ENCODE data around the gene BCAR1. TPM values are rescaled to one million over a fixed set of nuclear protein-coding genes. Genes with fewer than 3 reads are reported as not detected.

BCAR1 gene
- total and polyA plus RNA-seq, 2 of the 13 experiments (the other 11 are each of a cell fraction or from before 2014, with no cell fraction given), result 48.1 to 51.7 TPM

- peak; percentile 93 for TF ChIP-seq ZNF552 (CRISPR knock-in tag; IDR thresholded peaks at IDR 0.05; ENCODE audit: borderline replicate concordance)
- TF ChIP-seq ZNF484 (CRISPR knock-in tag; IDR thresholded peaks at IDR 0.05; ENCODE audit: borderline replicate concordance, low read depth), result no peak
- peak; percentile 72; the same call in 1 of the 2 replicates for TF ChIP-seq ESRRA (CRISPR knock-in tag; IDR thresholded peaks at IDR 0.05; ENCODE audit: low read depth)
- no peak for TF ChIP-seq HNRNPK (IDR thresholded peaks at IDR 0.05; ENCODE audit: low read depth, low read length, poor library complexity, severe bottlenecking)
- TF ChIP-seq, protein P1, sequence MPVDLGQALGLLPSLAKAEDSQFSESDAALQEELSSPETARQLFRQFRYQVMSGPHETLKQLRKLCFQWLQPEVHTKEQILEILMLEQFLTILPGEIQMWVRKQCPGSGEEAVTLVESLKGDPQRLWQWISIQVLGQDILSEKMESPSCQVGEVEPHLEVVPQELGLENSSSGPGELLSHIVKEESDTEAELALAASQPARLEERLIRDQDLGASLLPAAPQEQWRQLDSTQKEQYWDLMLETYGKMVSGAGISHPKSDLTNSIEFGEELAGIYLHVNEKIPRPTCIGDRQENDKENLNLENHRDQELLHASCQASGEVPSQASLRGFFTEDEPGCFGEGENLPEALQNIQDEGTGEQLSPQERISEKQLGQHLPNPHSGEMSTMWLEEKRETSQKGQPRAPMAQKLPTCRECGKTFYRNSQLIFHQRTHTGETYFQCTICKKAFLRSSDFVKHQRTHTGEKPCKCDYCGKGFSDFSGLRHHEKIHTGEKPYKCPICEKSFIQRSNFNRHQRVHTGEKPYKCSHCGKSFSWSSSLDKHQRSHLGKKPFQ (CRISPR knock-in tag; IDR thresholded peaks at IDR 0.05; ENCODE audit: insufficient replicate concordance), result peak; percentile 59
- no peak for TF ChIP-seq ZNF879 (CRISPR knock-in tag; IDR thresholded peaks at IDR 0.05)
- 0 out of 2 replicates have a peak, but pooled peaks have one; percentile 28 for TF ChIP-seq WIZ (CRISPR knock-in tag; IDR thresholded peaks at IDR 0.05)
- no peak for TF ChIP-seq MAFG (CRISPR knock-in tag; IDR thresholded peaks at IDR 0.05)
- peak; percentile 87 for TF ChIP-seq RXRB (CRISPR knock-in tag; IDR thresholded peaks at IDR 0.05; ENCODE audit: borderline replicate concordance)
- TF ChIP-seq LBX2 (CRISPR knock-in tag; IDR thresholded peaks at IDR 0.05; ENCODE audit: borderline replicate concordance), result peak; percentile 92
- no peak; the same call in 1 of the 2 replicates for TF ChIP-seq MEIS1 (CRISPR knock-in tag; IDR thresholded peaks at IDR 0.05; ENCODE audit: borderline replicate concordance)
- peak; percentile 71; the same call in 1 of the 2 replicates for TF ChIP-seq MYPOP (CRISPR knock-in tag; IDR thresholded peaks at IDR 0.05)
- TF ChIP-seq, protein P2, sequence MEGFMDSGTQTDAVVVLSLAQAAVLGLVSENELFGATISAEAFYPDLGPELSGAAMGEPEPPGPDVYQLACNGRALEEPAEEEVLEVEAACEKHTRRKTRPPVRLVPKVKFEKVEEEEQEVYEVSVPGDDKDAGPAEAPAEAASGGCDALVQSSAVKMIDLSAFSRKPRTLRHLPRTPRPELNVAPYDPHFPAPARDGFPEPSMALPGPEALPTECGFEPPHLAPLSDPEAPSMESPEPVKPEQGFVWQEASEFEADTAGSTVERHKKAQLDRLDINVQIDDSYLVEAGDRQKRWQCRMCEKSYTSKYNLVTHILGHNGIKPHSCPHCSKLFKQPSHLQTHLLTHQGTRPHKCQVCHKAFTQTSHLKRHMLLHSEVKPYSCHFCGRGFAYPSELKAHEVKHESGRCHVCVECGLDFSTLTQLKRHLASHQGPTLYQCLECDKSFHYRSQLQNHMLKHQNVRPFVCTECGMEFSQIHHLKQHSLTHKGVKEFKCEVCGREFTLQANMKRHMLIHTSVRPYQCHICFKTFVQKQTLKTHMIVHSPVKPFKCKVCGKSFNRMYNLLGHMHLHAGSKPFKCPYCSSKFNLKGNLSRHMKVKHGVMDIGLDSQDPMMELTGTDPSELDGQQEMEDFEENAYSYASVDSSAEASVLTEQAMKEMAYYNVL (CRISPR knock-in tag; IDR thresholded peaks at IDR 0.05; ENCODE audit: borderline replicate concordance), result peak; percentile 85
- no peak for TF ChIP-seq YEATS2 (CRISPR knock-in tag; IDR thresholded peaks at IDR 0.05; ENCODE audit: borderline replicate concordance)
- TF ChIP-seq KDM2A (CRISPR knock-in tag; IDR thresholded peaks at IDR 0.05; ENCODE audit: borderline replicate concordance, low read depth), result peak; percentile 79
- no peak for TF ChIP-seq NBN (conservative IDR thresholded peaks at IDR 0.05)
- TF ChIP-seq ZNF569 (CRISPR knock-in tag; IDR thresholded peaks at IDR 0.05; ENCODE audit: borderline replicate concordance), result no peak
- TF ChIP-seq SNAPC2 (CRISPR knock-in tag; IDR thresholded peaks at IDR 0.05), result peak; percentile 77
- peak; percentile 88 for TF ChIP-seq SSRP1 (CRISPR knock-in tag; IDR thresholded peaks at IDR 0.05)
- TF ChIP-seq MIER3 (CRISPR knock-in tag; IDR thresholded peaks at IDR 0.05; ENCODE audit: borderline replicate concordance), result 0 out of 2 replicates have a peak, but pooled peaks have one; percentile 69
- peak; percentile 88; the same call in 1 of the 2 replicates for TF ChIP-seq ZFP90 (CRISPR knock-in tag; IDR thresholded peaks at IDR 0.05; ENCODE audit: borderline replicate concordance)
- TF ChIP-seq TCF7L2 (IDR thresholded peaks at IDR 0.05; ENCODE audit: low read depth, low read length), result no peak
- peak in 1 of 2 experiments; percentile 56; a peak in 2 of 4 replicates for TF ChIP-seq EP300 (IDR thresholded peaks at IDR 0.05; ENCODE audit: low read depth in 2 of 2, low read length in 2 of 2)
- TF ChIP-seq EP300 (CRISPR knock-in tag; IDR thresholded peaks at IDR 0.05; ENCODE audit: borderline replicate concordance), result no peak
- peak; percentile 74; the same call in 1 of the 2 replicates for TF ChIP-seq ISL2 (CRISPR knock-in tag; IDR thresholded peaks at IDR 0.05)
Measured at GRCh38 chr16:75262104-75262799, 10.8 kb upstream of the BCAR1 start (continued).

Measured in HepG2 (cell line).